ENCODE results near the gene HOXA7. TPM values are rescaled to one million over a fixed set of nuclear protein-coding genes. Genes with fewer than 3 reads are reported as not detected.

HOXA7 gene
- total and polyA plus RNA-seq, 10 of the 15 experiments (the other 5 are each of a cell fraction or from before 2014, with no cell fraction given): not detected

GRCh38 chr7:27160546-27161213, 4.2 kb upstream of the HOXA7 start (continued):
- TF ChIP-seq BMI1 (IDR thresholded peaks at IDR 0.05; ENCODE audit: borderline replicate concordance) (no peak), BHLHE40 (IDR thresholded peaks at IDR 0.05; ENCODE audit: borderline replicate concordance in 1 of 2, low read depth in 2 of 2, low read length in 1 of 2) (peak; percentile 28 to 45; a peak in 3 of 4 replicates), ZNF274 (IDR thresholded peaks at IDR 0.05; ENCODE audit: insufficient read depth, insufficient read length) (no peak), ASH2L (IDR thresholded peaks at IDR 0.05; ENCODE audit: borderline replicate concordance, low read depth) (no peak), ZBTB33 (IDR thresholded peaks at IDR 0.05) (no peak), CBX5 (IDR thresholded peaks at IDR 0.05; ENCODE audit: low read depth) (no peak), MTA3 (IDR thresholded peaks at IDR 0.05; ENCODE audit: borderline replicate concordance, low read length) (no peak), SUPT20H (IDR thresholded peaks at IDR 0.05; ENCODE audit: borderline replicate concordance, control insufficient read depth, low read depth, low read length) (no peak), RUNX3 (IDR thresholded peaks at IDR 0.05; ENCODE audit: low read length) (no peak), ZNF384 (IDR thresholded peaks at IDR 0.05; ENCODE audit: borderline replicate concordance, low read depth, low read length) (no peak), RFX5 (IDR thresholded peaks at IDR 0.05; ENCODE audit: low read depth, low read length) (no peak), MXI1 (IDR thresholded peaks at IDR 0.05; ENCODE audit: low read depth, low read length) (peak; percentile 43; the same call in 1 of the 2 replicates), RCOR1 (conservative IDR thresholded peaks at IDR 0.05; ENCODE audit: low read depth, low read length) (no peak), REST (IDR thresholded peaks at IDR 0.05; ENCODE audit: low read depth, low read length) (no peak), MTA2 (IDR thresholded peaks at IDR 0.05; ENCODE audit: low read depth) (no peak), SREBF1 (IDR thresholded peaks at IDR 0.05; ENCODE audit: low read length) (no peak), IKZF1 (conservative IDR thresholded peaks at IDR 0.05) (peak; percentile 61)
- TF ChIP-seq, protein P1, sequence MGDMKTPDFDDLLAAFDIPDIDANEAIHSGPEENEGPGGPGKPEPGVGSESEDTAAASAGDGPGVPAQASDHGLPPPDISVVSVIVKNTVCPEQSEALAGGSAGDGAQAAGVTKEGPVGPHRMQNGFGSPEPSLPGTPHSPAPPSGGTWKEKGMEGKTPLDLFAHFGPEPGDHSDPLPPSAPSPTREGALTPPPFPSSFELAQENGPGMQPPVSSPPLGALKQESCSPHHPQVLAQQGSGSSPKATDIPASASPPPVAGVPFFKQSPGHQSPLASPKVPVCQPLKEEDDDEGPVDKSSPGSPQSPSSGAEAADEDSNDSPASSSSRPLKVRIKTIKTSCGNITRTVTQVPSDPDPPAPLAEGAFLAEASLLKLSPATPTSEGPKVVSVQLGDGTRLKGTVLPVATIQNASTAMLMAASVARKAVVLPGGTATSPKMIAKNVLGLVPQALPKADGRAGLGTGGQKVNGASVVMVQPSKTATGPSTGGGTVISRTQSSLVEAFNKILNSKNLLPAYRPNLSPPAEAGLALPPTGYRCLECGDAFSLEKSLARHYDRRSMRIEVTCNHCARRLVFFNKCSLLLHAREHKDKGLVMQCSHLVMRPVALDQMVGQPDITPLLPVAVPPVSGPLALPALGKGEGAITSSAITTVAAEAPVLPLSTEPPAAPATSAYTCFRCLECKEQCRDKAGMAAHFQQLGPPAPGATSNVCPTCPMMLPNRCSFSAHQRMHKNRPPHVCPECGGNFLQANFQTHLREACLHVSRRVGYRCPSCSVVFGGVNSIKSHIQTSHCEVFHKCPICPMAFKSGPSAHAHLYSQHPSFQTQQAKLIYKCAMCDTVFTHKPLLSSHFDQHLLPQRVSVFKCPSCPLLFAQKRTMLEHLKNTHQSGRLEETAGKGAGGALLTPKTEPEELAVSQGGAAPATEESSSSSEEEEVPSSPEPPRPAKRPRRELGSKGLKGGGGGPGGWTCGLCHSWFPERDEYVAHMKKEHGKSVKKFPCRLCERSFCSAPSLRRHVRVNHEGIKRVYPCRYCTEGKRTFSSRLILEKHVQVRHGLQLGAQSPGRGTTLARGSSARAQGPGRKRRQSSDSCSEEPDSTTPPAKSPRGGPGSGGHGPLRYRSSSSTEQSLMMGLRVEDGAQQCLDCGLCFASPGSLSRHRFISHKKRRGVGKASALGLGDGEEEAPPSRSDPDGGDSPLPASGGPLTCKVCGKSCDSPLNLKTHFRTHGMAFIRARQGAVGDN (IDR thresholded peaks at IDR 0.05): no peak
